MM.1S (cell line): ENCODE data around the gene CFAP20.

Experiments used
- CTCF ChIP-seq: fragments of 300-600 bp; sonication (generic); IDR thresholded peaks from 2 replicates; pipeline ENCODE4 v1.5.1; 2016; ENCODE audit warnings: antibody characterized with exemption, low read length, mixed read lengths
- EZH2 ChIP-seq: fragments of 300-600 bp; sonication (generic); optimal IDR thresholded peaks from 2 replicates; pipeline ENCODE3; 2017; ENCODE audit warnings: low read depth, mild to moderate bottlenecking, antibody characterized with exemption, low read length, mixed read lengths
- EZH2phosphoT487 ChIP-seq: fragments of 300-600 bp; sonication (generic); IDR thresholded peaks from 2 replicates; pipeline ENCODE4 v1.6.1; 2018; ENCODE audit warnings: antibody characterized with exemption, low read length

GRCh38 chr16:58105631-58106030 lies 23.6 kb downstream of the CFAP20 start:
- TF ChIP-seq CTCF: no peak
- no peak for TF ChIP-seq EZH2
- no peak for TF ChIP-seq EZH2phosphoT487
